H1 (cell line): ENCODE results near the gene HPS5. TPM values are rescaled to one million over a fixed set of nuclear protein-coding genes. Genes with fewer than 3 reads are reported as not detected.

Source experiments
- CTCF ChIA-PET: fragments of 300-600 bp; sonication (Branson Sonifier 250); formaldehyde crosslinking; loops from one replicate; lab custom pipeline; 2021; ENCODE audit not compliant: partially characterized antibody; lab: Charles Lee
- POLR2A ChIA-PET: fragments of 300-600 bp; sonication (Branson Sonifier 250); formaldehyde crosslinking; loops from one replicate; lab custom pipeline; 2021; ENCODE audit warnings: inconsistent platforms; ENCODE audit not compliant: partially characterized antibody; lab: Charles Lee
- DNase-seq, 2 experiments: peaks; one replicate each; pipeline versions ENCODE4 v3.0.0 to v3.0.0-alpha.2; 2010 to 2022; ENCODE audit warnings: low spot score in 2 of 2, low read depth in 1 of 2, mixed read lengths in 1 of 2
- FAIRE-seq: peaks from 2 replicates; lab custom pipeline; 2011; peaks lifted over from hg19 to GRCh38; lab: Jason Lieb, UNC
- H2AFZ ChIP-seq: 2 replicates; pipeline ENCODE4 v1.8.1; 2012; ENCODE audit warnings: low read length, inconsistent platforms
- H2AK5ac ChIP-seq: 2 replicates; pipeline ENCODE4 v1.6.1; 2013; ENCODE audit warnings: low read depth, low read length
- H2BK120ac ChIP-seq: replicated peaks from 2 replicates; pipeline ENCODE3; 2013; ENCODE audit warnings: low read depth, low read length, inconsistent platforms
- H2BK12ac ChIP-seq: 2 replicates; pipeline ENCODE4 v1.6.1; 2013; ENCODE audit warnings: low read depth, low read length
- H2BK15ac ChIP-seq: 2 replicates; pipeline ENCODE4 v1.6.1; 2013; ENCODE audit warnings: low read length
- H2BK20ac ChIP-seq: 2 replicates; pipeline ENCODE4 v1.6.1; 2013; ENCODE audit warnings: low read length
- H2BK5ac ChIP-seq: 2 replicates; pipeline ENCODE4 v1.6.1; 2013; ENCODE audit warnings: low read depth, low read length
- H3K14ac ChIP-seq: 2 replicates; pipeline ENCODE4 v1.6.1; 2013; ENCODE audit warnings: inconsistent platforms; ENCODE audit not compliant: insufficient read length
- H3K18ac ChIP-seq: 2 replicates; pipeline ENCODE4 v1.6.1; 2013; ENCODE audit warnings: low read length; ENCODE audit errors: extremely low read depth
- H3K23ac ChIP-seq: 2 replicates; pipeline ENCODE4 v1.6.1; 2013; ENCODE audit warnings: inconsistent platforms; ENCODE audit not compliant: insufficient read length
- H3K23me2 ChIP-seq: 2 replicates; pipeline ENCODE4 v1.6.1; 2013; ENCODE audit warnings: low read depth, low read length
- H3K27ac ChIP-seq: 2 replicates; pipeline ENCODE4 v1.6.1; 2011; ENCODE audit warnings: low read depth, low read length, inconsistent platforms
- H3K27me3 ChIP-seq, 4 experiments: replicated peaks in 1 of 4; 1 replicate in 1 of 4; 2 replicates in 3 of 4; pipeline versions ENCODE4 v1.6.1 to v1.8.1; 2011 to 2013; ENCODE audit warnings: low read length in 3 of 4, mild to moderate bottlenecking in 3 of 4, inconsistent platforms in 2 of 4, mixed read lengths in 2 of 4, moderate library complexity in 1 of 4; ENCODE audit not compliant: control insufficient read depth in 3 of 4, insufficient read depth in 3 of 4; ENCODE audit errors: extremely low read depth in 1 of 4
- H3K36me3 ChIP-seq, 4 experiments: 2 replicates each; pipeline versions ENCODE4 v1.6.1 to v1.8.1; 2011 to 2013; ENCODE audit warnings: mild to moderate bottlenecking in 4 of 4, low read length in 3 of 4, moderate library complexity in 2 of 4, control low read depth in 1 of 4, inconsistent platforms in 1 of 4; ENCODE audit not compliant: insufficient read depth in 4 of 4, control insufficient read depth in 2 of 4
- H3K4ac ChIP-seq: replicated peaks from 2 replicates; pipeline ENCODE3; 2013; ENCODE audit warnings: low read length, low read depth, mixed read lengths, inconsistent platforms; ENCODE audit not compliant: insufficient read length
- H3K4me1 ChIP-seq, 4 experiments: replicated peaks in 1 of 4; 1 replicate in 1 of 4; 2 replicates in 3 of 4; pipeline versions ENCODE4 v1.6.1 to v1.8.1; 2011 to 2013; ENCODE audit warnings: low read length in 3 of 4, inconsistent platforms in 2 of 4, mixed read lengths in 1 of 4; ENCODE audit not compliant: insufficient read depth in 4 of 4, control insufficient read depth in 3 of 4
- H3K4me2 ChIP-seq, 2 experiments: 2 replicates each; pipeline versions ENCODE4 v1.6.1 to v1.8.1; 2011 to 2013; ENCODE audit warnings: low read depth in 2 of 2, low read length in 2 of 2, control low read depth in 1 of 2, inconsistent platforms in 1 of 2, mild to moderate bottlenecking in 1 of 2; ENCODE audit not compliant: insufficient read depth in 1 of 2
- H3K4me3 ChIP-seq, 4 experiments: fragments of 200-600, 300-600 bp in 1 of 4; sonication (generic), shearing (Covaris generic), sonication (Bioruptor Twin) in 1 of 4; 2 replicates each; pipeline versions ENCODE4 v1.5.1 to v1.8.1; 2011 to 2016; ENCODE audit warnings: low read length in 4 of 4, low read depth in 3 of 4, control low read depth in 2 of 4, inconsistent platforms in 2 of 4, mild to moderate bottlenecking in 2 of 4, mixed read lengths in 1 of 4, moderate library complexity in 1 of 4; ENCODE audit not compliant: insufficient read depth in 2 of 4; ENCODE audit errors: extremely low read depth in 1 of 4
- H3K56ac ChIP-seq: replicated peaks from 2 replicates; pipeline ENCODE3; 2013; ENCODE audit warnings: low read depth, mild to moderate bottlenecking, mixed read lengths, low read length, inconsistent platforms; ENCODE audit not compliant: insufficient read length
- H3K79me1 ChIP-seq: 2 replicates; pipeline ENCODE4 v1.6.1; 2013; ENCODE audit warnings: low read depth, low read length, control low read depth
- H3K79me2 ChIP-seq, 2 experiments: 2 replicates each; pipeline versions ENCODE4 v1.6.1 to v1.8.1; 2012 to 2013; ENCODE audit warnings: low read length in 2 of 2, mild to moderate bottlenecking in 2 of 2, inconsistent platforms in 1 of 2; ENCODE audit not compliant: insufficient read depth in 2 of 2, control insufficient read depth in 1 of 2
- H3K9ac ChIP-seq, 4 experiments: replicated peaks in 1 of 4; 1 replicate in 1 of 4; 2 replicates in 3 of 4; pipeline versions ENCODE4 v1.6.1 to v1.8.1; 2011 to 2013; ENCODE audit warnings: low read depth in 3 of 4, low read length in 3 of 4, control low read depth in 2 of 4, mild to moderate bottlenecking in 2 of 4, moderate library complexity in 2 of 4, inconsistent platforms in 1 of 4; ENCODE audit errors: extremely low read depth in 1 of 4
- H3K9me3 ChIP-seq, 2 experiments: 2 replicates each; pipeline versions ENCODE4 v1.6.1 to v1.8.1; 2012 to 2013; ENCODE audit warnings: mild to moderate bottlenecking in 2 of 2, moderate library complexity in 2 of 2, control low read depth in 1 of 2, inconsistent platforms in 1 of 2, low read depth in 1 of 2, low read length in 1 of 2, mixed read lengths in 1 of 2; ENCODE audit not compliant: insufficient read depth in 2 of 2
- H4K20me1 ChIP-seq, 2 experiments: replicated peaks in 1 of 2; 2 replicates each; pipeline versions ENCODE3 to v1.8.1; 2011 to 2013; ENCODE audit warnings: inconsistent platforms in 2 of 2, low read length in 2 of 2, mild to moderate bottlenecking in 1 of 2; ENCODE audit not compliant: insufficient read depth in 2 of 2, control insufficient read depth in 1 of 2
- H4K5ac ChIP-seq: 2 replicates; pipeline ENCODE4 v1.6.1; 2013; ENCODE audit warnings: low read length, low read depth, mixed read lengths, inconsistent platforms; ENCODE audit not compliant: insufficient read length
- H4K8ac ChIP-seq: 2 replicates; pipeline ENCODE4 v1.8.0; 2013; ENCODE audit warnings: mild to moderate bottlenecking, moderate library complexity, low read length, inconsistent platforms; ENCODE audit not compliant: insufficient read depth; ENCODE audit errors: extremely low read depth
- H4K91ac ChIP-seq: replicated peaks from 2 replicates; pipeline ENCODE3; 2013; ENCODE audit warnings: low read length, mixed read lengths, inconsistent platforms; ENCODE audit not compliant: insufficient read length
- ATF3 ChIP-seq: IDR thresholded peaks from 2 replicates; pipeline ENCODE4 v1.6.1; 2011; ENCODE audit warnings: low read depth, mild to moderate bottlenecking, low read length; ENCODE audit not compliant: insufficient read depth
- CHD2 ChIP-seq: IDR thresholded peaks from 2 replicates; pipeline ENCODE4 v1.6.1; 2012; ENCODE audit warnings: low read length, improper control_type of control experiment
- CTBP2 ChIP-seq: IDR thresholded peaks from 2 replicates; pipeline ENCODE4 v1.7.0; 2011; ENCODE audit warnings: borderline replicate concordance, mild to moderate bottlenecking, moderate library complexity, mixed read lengths, low read length; ENCODE audit not compliant: insufficient read depth, insufficient read length
- JUN ChIP-seq: IDR thresholded peaks from 2 replicates; pipeline ENCODE4 v1.6.1; 2011; ENCODE audit warnings: low read depth, mild to moderate bottlenecking, improper control_type of control experiment, low read length
- KDM1A ChIP-seq: fragments of 200-600, 300-600 bp; sonication (generic); IDR thresholded peaks from 2 replicates; pipeline ENCODE4 v1.7.1; 2016; ENCODE audit warnings: mild to moderate bottlenecking, low read length, borderline replicate concordance
- POLR2AphosphoS5 ChIP-seq: IDR thresholded peaks from 2 replicates; pipeline ENCODE4 v1.6.1; 2011; ENCODE audit warnings: low read depth, low read length
- RAD21 ChIP-seq, 2 experiments: IDR thresholded peaks in 1 of 2; conservative IDR thresholded peaks in 1 of 2; 2 replicates each; pipeline ENCODE4 v1.6.1; 2011; ENCODE audit warnings: low read depth in 2 of 2, low read length in 2 of 2, improper control_type of control experiment in 1 of 2, inconsistent platforms in 1 of 2, mild to moderate bottlenecking in 1 of 2, moderate library complexity in 1 of 2
- RFX5 ChIP-seq: IDR thresholded peaks from 2 replicates; pipeline ENCODE4 v1.6.1; 2011; ENCODE audit warnings: low read depth, low read length, improper control_type of control experiment, borderline replicate concordance
- RXRA ChIP-seq: IDR thresholded peaks from 2 replicates; pipeline ENCODE4 v1.6.1; 2011; ENCODE audit warnings: low read depth, mild to moderate bottlenecking, low read length, moderate library complexity; ENCODE audit not compliant: insufficient read depth
- SIN3A ChIP-seq, 2 experiments: IDR thresholded peaks in 1 of 2; conservative IDR thresholded peaks in 1 of 2; 2 replicates each; pipeline ENCODE4 v1.6.1; 2011 to 2012; ENCODE audit warnings: low read length in 2 of 2, improper control_type of control experiment in 1 of 2, low read depth in 1 of 2, mild to moderate bottlenecking in 1 of 2
- TAF1 ChIP-seq: IDR thresholded peaks from 2 replicates; pipeline ENCODE4 v1.6.1; 2011; ENCODE audit warnings: mild to moderate bottlenecking, low read depth, low read length
- TBP ChIP-seq: IDR thresholded peaks from 2 replicates; pipeline ENCODE4 v1.6.1; 2011; ENCODE audit warnings: low read depth, low read length, improper control_type of control experiment
- YY1 ChIP-seq: IDR thresholded peaks from 2 replicates; pipeline ENCODE4 v1.6.1; 2011; ENCODE audit warnings: low read depth, mild to moderate bottlenecking, low read length
- polyA plus RNA-seq, 7 experiments: library from polyadenylated mRNA; depleted of rRNA in 3 of 7; stranded (reverse) in 5 of 7; unstranded in 2 of 7; fragments of >200 nt in 5 of 7; fragments of 200-250 nt in 2 of 7; gene quantifications; 1 replicate in 5 of 7; 2 replicates in 1 of 7; 4 replicates in 1 of 7; pipeline versions ENCODE4 v1.2.1 to v1.2.3, GENCODE V29; 2011 to 2013; ENCODE audit warnings: missing spikeins in 2 of 7, mixed read lengths in 2 of 7
- total RNA-seq: library from RNA; stranded (reverse); fragmentation: NEBNext Ultra II Directional; extraction: Animal tissue kit (Norgen Biotek cat#: 25700); gene quantifications from 2 replicates; pipeline ENCODE4 v1.2.1, GENCODE V29; 2021

The HPS5 gene
- total and polyA plus RNA-seq, 2 of the 8 experiments (the other 6 are each of a cell fraction or from before 2014, with no cell fraction given): 5.0 to 18.5 TPM

- DNase-seq (no peak), FAIRE-seq (no peak)
- no peaks in the 10 kb centered on the region for H3K79me1 ChIP-seq
- no peak overlapping the region for H2AFZ ChIP-seq
- H3K56ac ChIP-seq: no peak overlapping the region
- H4K8ac ChIP-seq: no peak overlapping the region
- POLR2A ChIA-PET: no interaction called here
- no peaks in the 10 kb centered on the region for H3K79me2 ChIP-seq
- no peaks in the 10 kb centered on the region for H3K36me3 ChIP-seq
- no peaks in the 10 kb centered on the region for H3K27me3 ChIP-seq
- H2AK5ac ChIP-seq: no peak overlapping the region
- no peak overlapping the region for H3K14ac ChIP-seq
- H3K23ac ChIP-seq: no peak overlapping the region
- H3K18ac ChIP-seq: no peak overlapping the region
- H2BK20ac ChIP-seq: 0 out of 2 replicates have a peak overlapping the region, but pooled peaks have one; percentile 43
- CTCF ChIA-PET: interaction anchor here (0.8 to 2.2 kb wide), 3 partner anchors 13 to 18 kb away, joined by 4 to 11 read pairs (median 4); no protein-coding TSS in a partner anchor
- no peaks in the 10 kb centered on the region for H4K20me1 ChIP-seq
- H4K5ac ChIP-seq: no peak overlapping the region
- no peak overlapping the region for H2BK12ac ChIP-seq
- no peak overlapping the region for H2BK15ac ChIP-seq
- H3K27ac ChIP-seq: no peak overlapping the region
- no peaks in the 10 kb centered on the region; a peak in 1 of 4 replicates for H3K9me3 ChIP-seq
- no peak overlapping the region for H3K9ac ChIP-seq
- no peaks in the 10 kb centered on the region for H3K4me1 ChIP-seq
- no peak overlapping the region for H3K4ac ChIP-seq
- H3K4me3 ChIP-seq: no peak overlapping the region
- TF ChIP-seq YY1: no peak
- no peak for TF ChIP-seq SIN3A (conservative IDR thresholded peaks at IDR 0.05 in 1 of 2, IDR thresholded peaks at IDR 0.05 in 1 of 2; ENCODE audit: low read depth in 1 of 2, low read length in 2 of 2)
- TF ChIP-seq RAD21 (IDR thresholded peaks at IDR 0.05 in 1 of 2, conservative IDR thresholded peaks at IDR 0.05 in 1 of 2; ENCODE audit: low read depth in 2 of 2, low read length in 2 of 2): no peak
- no peak for TF ChIP-seq TAF1
- TF ChIP-seq CTBP2: no peak
- no peak for TF ChIP-seq POLR2AphosphoS5
- no peak for TF ChIP-seq CHD2
- TF ChIP-seq TBP: no peak
- TF ChIP-seq JUN: no peak
- TF ChIP-seq RXRA: no peak
- no peak for TF ChIP-seq KDM1A
- no peak for TF ChIP-seq ATF3
- TF ChIP-seq RFX5: no peak
- H4K91ac ChIP-seq: no peak overlapping the region
- H2BK120ac ChIP-seq: no peak overlapping the region
- H3K23me2 ChIP-seq: no peaks in the 10 kb centered on the region
- H2BK5ac ChIP-seq: no peak overlapping the region
- H3K4me2 ChIP-seq: no peak overlapping the region
Observed at GRCh38 chr11:18259259-18259658, 62.7 kb downstream of the HPS5 start.
